Posterior vena cava (tissue), 2 donors: ENCODE results near the gene CCDC80. TPM values are rescaled to one million over a fixed set of nuclear protein-coding genes. Genes with fewer than 3 reads are reported as not detected.
A peak's percentile ranks its signal among the peaks of the same experiment; 100 is the strongest.

Source experiments
- DNase-seq: peaks from one replicate; pipeline ENCODE4 v3.0.0-alpha.2; 2020; ENCODE audit warnings: low spot score
- intact Hi-C, 2 donors: fragments of 100-400 bp; cut with DNase I; formaldehyde crosslinking; loops; one replicate each; pipeline versions ENCODE4 v1.14.1 to v1.14.2; 2022 to 2023
- long read RNA-seq, 2 donors: library from polyadenylated mRNA; unstranded; transcript quantifications; one replicate each; pipeline ENCODE4 v2.0.0, GENCODE V29; 2020 to 2021
- total RNA-seq, 2 donors: library from RNA; stranded (reverse); fragmentation: NEBNext Ultra II Directional; extraction: Animal tissue kit (Norgen Biotek cat#: 25700); gene quantifications; one replicate each; pipeline ENCODE4 v1.2.1, GENCODE V29; 2021
- donor health status: DM: yes; HTN: yes; CAD: no.
- donor health status: DM: yes; HTN: yes; CAD: no.

Gene CCDC80, protein sequence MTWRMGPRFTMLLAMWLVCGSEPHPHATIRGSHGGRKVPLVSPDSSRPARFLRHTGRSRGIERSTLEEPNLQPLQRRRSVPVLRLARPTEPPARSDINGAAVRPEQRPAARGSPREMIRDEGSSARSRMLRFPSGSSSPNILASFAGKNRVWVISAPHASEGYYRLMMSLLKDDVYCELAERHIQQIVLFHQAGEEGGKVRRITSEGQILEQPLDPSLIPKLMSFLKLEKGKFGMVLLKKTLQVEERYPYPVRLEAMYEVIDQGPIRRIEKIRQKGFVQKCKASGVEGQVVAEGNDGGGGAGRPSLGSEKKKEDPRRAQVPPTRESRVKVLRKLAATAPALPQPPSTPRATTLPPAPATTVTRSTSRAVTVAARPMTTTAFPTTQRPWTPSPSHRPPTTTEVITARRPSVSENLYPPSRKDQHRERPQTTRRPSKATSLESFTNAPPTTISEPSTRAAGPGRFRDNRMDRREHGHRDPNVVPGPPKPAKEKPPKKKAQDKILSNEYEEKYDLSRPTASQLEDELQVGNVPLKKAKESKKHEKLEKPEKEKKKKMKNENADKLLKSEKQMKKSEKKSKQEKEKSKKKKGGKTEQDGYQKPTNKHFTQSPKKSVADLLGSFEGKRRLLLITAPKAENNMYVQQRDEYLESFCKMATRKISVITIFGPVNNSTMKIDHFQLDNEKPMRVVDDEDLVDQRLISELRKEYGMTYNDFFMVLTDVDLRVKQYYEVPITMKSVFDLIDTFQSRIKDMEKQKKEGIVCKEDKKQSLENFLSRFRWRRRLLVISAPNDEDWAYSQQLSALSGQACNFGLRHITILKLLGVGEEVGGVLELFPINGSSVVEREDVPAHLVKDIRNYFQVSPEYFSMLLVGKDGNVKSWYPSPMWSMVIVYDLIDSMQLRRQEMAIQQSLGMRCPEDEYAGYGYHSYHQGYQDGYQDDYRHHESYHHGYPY
- total RNA-seq: 1,000 to 10,000 TPM in 1 of 2 donors, 100 to 1,000 TPM in 1; 294 to 1,773 TPM
- long read RNA-seq, donor 1, full-length matches to known transcripts: 44 of 631 reads
- long read RNA-seq, donor 1, partial matches to known transcripts: 347 of 631 reads
- long read RNA-seq, donor 1, other reads (novel, unspliced or antisense): 240 of 631 reads
- long read RNA-seq, donor 2, full-length matches to known transcripts: 14 of 719 reads
- long read RNA-seq, donor 2, partial matches to known transcripts: 461 of 719 reads
- long read RNA-seq, donor 2, other reads (novel, unspliced or antisense): 244 of 719 reads

DNA sequence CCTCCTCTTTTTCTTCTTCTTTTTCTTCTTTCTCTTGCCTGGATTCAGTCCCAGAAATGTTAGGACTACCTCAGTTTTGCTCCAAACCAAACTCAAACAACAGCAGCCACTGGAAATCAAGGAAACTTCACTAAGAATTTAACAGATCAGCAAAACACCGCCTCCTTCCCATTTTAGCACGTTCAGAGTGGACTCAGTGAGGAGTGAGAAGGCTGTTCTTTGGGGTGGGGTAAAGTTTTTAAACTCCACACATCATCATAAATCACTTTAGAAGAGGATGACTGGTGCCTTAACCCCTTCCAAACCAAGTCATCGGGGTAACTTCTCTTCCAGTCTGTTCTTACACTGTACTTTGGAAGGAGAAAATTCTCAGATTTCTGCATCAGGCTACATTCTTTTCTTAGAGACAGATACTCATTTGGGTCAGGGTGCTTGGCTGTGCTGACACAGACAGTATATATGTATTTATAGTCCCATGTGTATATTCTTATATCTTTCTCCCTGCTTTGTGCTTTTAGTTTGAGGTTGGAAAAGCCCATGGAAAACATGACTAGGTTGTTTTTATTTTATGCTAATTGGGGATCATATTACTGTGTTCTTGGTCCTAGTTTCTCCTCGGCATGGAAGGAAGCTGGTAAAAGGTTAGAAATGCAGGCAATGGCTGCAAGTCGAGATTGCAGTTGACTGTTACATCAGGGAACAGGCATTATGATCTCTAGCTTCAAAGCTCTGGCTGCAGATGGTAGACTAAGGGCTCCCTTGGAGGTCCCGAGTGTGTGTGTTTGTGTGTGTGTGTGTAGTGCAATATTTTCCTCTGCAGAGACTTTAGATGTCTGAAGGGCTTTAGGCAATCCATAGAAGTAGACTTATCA is at the start of gene CCDC80:
Gene CCDC80, minus strand, starts transcription at position 214 of the 872 bp plus-strand sequence. CDS start 1,238 bp downstream, outside the sequence.
- no peak for DNase-seq
- intact Hi-C loops: loop anchor here in 1 of 2 donors (5.0 kb wide), 2 partner anchors 171 to 336 kb away; partner anchors contain the start of gene CD200R1

DNA sequence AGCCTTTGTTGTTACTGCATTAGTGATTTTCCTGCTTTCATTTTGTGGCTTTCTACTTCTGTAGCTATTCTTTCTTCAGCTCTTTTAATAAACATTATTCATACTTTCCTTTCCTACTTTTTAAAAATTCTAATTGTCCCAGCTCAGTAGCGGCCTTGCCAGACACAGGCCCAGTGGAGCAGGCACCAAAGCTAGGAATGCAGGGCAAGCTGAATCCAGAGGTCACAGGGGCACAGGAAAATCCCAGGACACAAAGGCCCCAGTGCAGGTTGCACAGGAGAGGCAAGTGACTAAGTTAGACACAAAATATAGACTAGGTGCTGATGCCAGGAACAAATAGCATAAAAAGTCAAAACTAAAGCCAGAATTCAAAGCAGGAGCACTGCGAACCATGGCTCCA is 49.0 kb upstream of the CCDC80 start:
- DNase-seq: no peak
- intact Hi-C loops: no loop called here

DNA sequence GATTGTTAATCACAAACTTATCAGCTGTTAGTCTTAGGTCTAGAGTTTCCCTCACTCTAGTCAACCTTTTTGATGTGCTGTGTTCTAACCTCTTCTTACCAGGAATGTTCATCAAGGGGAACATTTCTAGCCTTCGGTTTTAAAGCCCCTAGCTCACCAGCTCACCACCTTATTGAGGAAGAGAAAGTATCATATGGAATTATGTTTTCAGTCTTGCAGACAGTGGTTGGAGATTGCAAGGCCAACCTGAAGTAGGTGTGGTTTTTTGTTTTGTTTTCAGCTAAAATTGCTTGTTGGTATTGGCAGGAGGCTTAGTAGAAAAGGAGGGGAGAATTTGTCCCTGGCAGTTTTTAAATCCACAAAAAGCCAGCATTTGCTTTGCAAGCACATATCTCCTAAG is 48.4 kb upstream of the CCDC80 start:
- DNase-seq: no peak
- intact Hi-C loops: no loop called here

DNA sequence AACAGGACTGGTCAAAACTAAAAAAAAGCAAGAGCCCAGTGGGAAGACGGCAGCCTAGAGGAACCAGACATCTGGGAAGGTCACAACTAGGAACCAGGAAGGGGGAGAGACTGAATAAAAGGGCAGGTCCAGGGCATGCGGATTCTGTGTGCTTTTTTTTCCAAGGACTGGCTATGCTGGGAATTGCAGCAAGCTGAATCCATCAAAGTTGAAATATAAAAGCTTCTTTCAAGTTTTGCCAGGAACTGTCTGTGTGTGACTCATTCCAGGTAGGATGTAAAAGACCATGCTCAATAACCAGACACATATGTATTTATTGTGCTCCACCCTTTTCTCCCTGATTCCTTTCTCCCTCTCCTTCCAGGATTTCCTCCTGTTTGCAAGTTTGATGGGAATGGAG is 47.9 kb upstream of the CCDC80 start:
- intact Hi-C loops: no loop called here
- DNase-seq: no peak

DNA sequence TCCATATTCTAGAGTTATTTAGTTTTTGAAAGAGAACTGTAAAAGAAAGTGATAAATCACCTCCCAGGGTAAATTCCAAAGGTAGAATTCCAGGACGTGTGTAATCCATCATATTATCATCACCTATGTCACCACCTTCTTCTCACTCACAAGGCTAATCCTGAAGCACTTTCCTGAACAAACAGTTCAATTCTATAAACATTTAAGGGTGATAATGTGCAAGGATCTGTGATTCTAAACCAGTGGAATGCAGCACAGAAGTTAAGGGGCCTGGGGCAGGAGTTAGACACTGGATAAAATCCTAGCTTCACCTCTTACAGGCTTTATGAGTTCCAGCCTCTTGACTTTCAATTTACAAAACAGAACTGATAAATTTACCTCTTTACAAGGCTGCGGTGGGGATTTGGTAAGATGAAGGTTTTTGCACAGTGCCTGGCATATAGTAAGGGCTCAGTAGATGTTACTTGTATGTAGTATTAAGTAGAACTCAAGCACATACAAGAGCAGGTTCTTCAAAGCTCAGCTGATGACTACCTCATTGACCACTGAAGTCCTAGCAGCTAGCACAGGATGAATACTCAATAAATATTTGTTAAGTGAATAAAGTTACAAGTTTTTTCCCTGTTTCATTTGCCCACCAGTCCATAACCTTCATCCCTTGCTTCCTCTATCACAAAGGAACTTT is 47.3 kb upstream of the CCDC80 start:
- DNase-seq: no peak
- intact Hi-C loops: no loop called here

DNA sequence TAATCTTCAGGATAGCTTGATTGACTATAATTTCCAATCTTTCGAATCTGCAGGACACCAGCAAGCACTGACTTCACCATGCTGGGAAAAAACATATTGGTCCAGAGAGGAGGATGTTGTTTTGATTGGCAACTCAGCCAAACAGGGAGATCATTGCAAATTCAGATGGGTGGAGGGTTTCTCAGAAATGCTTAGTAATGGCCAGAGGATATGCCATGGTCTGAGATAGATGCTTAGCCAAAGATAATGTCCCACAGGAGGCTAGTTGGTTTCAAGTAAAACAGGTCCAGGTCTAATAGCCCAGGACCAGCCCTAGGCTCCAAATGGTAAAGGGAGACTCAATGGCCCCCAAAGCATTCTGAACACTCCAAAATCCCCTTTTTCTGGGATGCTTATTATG is 46.7 kb upstream of the CCDC80 start:
- no peak for DNase-seq
- intact Hi-C loops: no loop called here

DNA sequence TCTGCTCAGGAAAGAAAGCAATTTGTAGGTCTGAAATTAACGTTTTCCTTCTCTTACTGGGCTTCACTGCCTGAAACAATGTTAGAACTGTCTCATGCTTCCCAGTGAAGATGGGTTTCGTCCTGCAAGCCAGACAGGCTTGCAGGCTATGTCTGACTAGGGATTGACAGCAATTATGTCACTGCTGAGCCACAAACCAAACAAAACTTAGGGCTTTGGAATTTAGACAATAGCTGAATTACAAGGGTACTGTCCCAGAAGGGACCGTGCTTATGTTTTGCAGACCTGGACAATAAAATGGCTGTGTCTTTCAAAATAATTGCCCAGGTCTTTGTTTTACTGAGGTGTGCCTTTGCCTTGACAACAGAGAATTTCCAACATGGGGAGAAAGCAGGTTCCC is 46.3 kb upstream of the CCDC80 start:
- no peak for DNase-seq
- intact Hi-C loops: no loop called here

DNA sequence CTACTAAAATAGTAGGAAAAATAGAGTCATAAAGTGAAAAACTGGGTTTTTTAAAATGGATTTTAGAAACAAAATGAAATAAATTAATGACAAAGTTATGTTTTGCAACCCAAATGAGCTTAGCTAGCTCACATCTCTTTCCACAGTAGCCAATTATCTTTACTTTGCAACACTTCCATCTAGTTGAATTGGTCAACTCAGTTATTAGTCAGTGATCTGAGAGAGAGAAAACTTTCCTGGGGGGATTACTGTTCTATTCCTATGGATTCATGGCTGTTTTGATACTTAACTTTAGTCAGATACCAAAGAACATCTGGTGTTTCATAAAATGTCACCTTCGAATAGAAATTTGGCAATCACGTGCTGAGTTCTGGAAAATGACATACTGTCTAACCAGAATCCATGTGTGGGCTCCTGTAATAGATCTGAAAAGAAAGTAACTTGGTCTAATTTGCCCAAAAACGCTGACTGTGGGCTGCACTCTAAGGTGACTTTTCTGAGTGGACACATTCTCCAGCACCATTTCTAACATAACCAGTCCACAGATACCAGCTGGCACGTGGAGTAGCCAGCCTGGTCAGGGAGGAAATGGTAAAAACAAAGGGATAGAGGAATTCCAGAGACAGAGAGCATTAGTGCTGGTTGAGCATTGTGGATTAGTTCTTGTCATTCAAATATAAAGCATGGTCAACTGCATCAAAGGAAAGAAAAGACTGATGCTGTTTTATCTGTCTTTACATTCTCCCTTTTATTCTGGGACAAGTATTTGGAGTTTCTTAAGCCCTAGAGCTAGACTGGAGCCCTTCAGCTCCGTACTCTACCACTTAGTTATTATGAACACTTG is 45.2 kb upstream of the CCDC80 start:
- no peak for DNase-seq
- intact Hi-C loops: no loop called here

DNA sequence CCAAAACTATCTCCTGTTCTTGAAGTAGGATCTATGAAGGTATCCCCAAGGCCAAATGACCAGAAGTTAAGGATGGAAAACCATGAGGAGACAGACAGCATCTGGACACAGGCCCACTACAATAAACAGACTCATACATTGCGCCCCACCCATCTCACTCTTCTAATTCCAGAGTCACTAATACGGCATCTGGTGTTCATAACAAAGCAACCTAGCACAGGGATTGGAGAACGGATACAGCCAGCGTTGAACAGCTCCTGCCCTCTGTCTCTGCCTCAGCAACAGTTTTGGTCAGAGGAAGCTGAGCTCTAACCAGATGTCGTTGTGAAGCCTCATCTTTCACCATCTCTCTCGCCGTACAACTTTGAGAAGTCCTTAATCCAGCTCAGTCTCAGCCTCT is 44.5 kb upstream of the CCDC80 start:
- intact Hi-C loops: no loop called here
- no peak for DNase-seq

DNA sequence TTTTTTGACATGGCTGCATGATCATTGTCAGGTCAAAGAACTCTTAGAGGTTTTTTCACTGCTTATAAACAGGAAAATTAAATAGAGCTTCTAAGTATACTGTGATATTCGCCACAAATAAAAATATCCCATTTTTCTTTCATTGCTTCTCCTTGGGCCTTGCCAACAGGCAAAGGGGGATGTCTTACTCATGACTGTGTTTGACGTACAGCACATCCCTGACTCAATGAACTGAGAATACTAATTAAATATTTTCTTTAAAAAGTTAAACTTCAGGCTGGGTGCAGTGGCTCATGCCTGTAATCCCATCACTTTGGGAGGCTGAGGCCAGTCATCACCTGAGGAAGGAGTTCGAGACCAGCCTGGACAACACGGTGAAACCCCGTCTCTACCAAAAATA is 41.4 kb upstream of the CCDC80 start:
- no peak for DNase-seq
- intact Hi-C loops: no loop called here

DNA sequence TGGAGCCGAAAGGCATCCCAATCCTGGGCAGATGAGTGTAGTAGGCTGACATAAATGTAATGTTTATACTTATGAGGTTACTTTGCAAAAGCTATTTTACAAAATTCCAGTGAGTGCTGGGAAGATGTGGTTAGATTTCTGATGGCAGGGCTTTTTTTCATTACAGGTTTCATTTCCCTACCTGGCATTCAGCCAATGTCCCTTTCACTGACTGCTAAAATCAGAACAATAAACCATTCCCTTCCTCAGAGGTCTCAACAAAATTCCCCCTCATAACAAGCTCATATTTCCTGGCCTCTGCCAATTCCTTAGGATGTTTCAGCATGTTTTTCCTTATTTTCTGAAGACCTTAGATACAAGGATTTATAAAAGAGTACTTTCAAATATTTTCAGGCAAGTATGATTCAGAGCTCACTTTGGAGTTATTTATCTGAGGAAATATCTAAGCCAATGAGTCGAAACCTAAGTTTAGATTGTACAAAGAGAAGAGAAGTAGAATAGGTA is 40.9 kb upstream of the CCDC80 start:
- intact Hi-C loops: no loop called here
- no peak for DNase-seq

DNA sequence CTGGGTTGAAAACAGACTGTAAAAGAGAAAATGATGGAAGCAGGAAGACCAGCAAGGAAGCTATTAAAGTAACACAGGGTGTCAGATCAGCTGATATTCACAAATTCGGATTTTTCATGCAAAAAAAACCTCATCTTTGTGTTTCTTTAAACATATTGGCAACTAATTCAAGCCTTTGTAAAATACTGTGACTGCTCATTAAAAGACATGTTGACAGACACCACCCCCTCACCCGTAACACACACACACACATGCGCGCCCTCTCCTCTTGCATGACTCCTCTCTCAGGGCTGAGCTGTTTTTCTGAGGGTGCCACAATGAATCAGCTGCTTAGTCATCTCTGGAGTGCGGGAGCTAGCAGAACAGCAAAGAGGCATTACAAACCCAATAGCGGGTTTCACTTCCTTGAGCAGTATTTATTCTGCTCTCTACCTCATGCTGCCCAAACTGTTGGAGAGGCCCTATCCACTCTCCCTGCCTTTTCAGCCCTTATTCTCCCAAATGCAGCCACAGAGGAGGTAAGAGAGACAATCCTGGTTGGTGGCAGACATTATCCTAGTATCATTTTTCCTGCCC is 35.8 kb upstream of the CCDC80 start:
- intact Hi-C loops: no loop called here
- DNase-seq: peak; percentile 90

DNA sequence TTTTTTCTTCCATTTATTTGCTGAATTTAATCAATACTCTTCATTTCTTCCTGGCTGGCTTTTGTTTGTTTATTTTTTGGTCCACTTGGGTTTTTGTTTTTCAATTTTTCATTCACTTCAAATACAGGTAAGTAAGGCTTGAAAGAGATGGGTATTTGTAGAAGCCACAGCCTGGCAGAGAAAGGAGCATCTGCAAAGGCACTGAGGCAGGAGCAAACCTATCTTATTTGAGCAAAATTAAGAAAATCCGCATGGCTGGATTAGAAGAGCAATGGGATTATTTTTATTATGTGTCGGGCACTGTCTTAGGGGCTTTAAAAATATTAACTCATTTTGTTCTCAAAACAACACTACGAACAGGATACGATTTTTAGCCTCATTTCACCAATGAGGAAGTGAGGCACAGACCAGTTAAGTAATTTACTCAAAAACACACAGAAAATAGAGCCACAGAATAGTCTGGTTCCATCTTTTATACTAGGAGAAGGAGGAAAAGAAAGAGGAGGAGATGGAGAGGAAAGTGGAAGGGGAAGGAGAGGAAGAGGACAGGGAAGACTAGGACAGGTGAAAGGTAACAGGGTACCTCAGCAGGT is 35.1 kb upstream of the CCDC80 start:
- intact Hi-C loops: no loop called here
- no peak for DNase-seq

DNA sequence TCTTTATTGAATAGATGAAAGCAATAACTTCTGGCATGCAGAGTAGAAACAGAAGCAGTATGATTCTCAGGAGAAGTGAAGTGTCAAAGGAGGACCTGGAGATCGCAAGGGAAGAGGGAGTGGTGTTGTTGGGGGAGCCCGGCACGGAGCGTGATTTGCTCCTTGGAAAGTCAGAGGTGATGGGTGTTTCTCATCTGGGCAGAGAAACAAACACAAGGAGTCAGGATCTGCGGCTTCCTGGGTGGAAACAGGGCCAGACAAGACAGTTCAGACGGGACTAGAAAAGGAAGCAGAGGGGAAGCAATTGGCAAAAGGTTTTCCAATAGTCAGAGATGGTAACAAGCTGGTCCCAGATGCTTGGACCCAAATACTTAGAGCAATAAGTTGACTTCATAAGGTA is 34.4 kb upstream of the CCDC80 start:
- no peak for DNase-seq
- intact Hi-C loops: no loop called here

DNA sequence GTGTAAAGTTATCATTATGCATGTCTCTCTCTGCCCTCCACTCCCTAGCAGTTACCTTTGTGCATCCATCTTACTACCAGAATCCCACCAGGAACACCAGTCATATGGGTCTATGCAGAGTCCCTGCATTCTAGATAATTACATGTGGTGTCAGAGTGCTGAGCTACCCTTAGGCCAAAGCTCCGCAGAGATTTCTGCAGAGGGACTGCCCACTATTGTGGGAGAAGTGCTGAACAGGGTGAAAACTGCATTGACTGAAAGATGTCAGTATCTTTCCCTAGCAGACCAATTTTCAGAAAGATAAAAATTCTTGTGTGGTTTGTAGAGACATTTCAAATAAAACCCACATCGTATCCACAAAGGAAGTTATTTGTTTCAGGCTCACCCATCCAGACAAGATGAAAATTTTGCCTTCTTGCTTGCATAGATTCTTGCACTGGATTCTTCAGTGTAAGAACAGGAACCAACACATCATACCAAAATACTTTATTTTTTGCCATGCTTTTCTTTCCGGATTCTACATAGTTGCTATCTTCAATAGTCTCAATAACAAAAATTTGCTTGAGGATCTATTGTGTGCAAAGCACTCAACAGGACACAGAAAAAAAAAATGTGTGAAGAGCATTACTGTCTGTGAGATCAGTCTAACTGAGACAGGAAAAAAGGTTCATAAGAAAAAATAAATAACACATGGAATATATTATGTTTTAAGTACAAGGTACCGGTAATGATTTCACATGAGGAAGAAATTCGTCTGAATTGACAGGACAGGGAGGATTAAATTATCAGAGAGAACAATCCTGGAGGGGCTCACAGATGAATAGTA is 32.0 kb upstream of the CCDC80 start:
- DNase-seq: no peak
- intact Hi-C loops: no loop called here
